Erythroblast (primary cell): ENCODE measurements around the gene CHAF1A.

Source experiments
- GATA1 ChIP-seq: IDR thresholded peaks from 2 replicates; pipeline ENCODE4 v1.6.1; 2011; ENCODE audit warnings: low read depth, mild to moderate bottlenecking, control low read depth, low read length, moderate library complexity
- POLR2A ChIP-seq: IDR thresholded peaks from 2 replicates; pipeline ENCODE4 v1.6.1; 2011; ENCODE audit warnings: mild to moderate bottlenecking, low read length

DNA sequence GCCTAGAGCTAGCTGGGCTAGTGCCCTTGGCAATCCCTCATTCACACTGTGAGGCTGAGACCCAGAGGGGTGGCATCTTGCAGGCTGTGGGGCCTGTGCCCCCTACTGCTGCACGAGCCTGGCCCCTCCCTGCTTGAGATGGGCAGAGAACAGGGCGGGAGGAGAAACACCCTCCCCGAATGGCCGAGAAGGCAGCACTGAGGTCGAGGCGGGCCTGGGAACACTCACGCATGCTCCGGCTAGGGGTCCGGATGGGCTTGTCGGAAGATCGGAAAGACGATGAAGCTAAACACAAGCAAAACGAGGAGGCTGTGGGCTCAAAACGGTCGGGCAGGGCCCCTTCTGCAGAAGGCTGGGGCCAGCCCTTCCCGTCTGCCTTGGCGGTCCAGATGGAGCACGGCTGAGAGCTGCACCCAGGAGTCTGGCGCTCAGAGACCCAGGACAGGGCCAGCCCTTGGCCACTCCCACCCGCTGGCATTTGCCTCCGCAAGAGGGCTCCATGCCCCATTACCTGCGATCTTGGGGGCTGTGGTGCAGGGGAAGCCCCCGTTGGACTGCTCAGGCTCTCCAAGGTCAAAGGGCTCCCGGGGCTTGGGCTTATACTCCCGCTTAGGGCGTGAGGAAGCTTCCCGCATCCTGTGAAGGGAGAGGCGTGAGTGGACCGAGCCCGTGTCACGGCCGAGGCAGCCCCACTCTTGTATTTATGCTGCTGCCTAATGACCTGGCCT, 40.2 kb upstream of the CHAF1A start:
- TF ChIP-seq POLR2A = no peak
- TF ChIP-seq GATA1 = no peak
